Measurements from ENCODE around the gene M6PR. TPM values are rescaled to one million over a fixed set of nuclear protein-coding genes. Genes with fewer than 3 reads are reported as not detected.
"Not testable (repeated sequence)": the region's sequence is repeated elsewhere in the genome, so short reads cannot be mapped to it uniquely, and the experiment has no call there.

M6PR gene
- total RNA-seq, 2 experiments from 2014 or later: 210 to 211 TPM

- Mint-ChIP-seq H3K27me3 (peaks cover 9% of the 10 kb centered on the region), H3K27ac (no peak overlapping the region), H3K9me3 (no peaks in the 10 kb centered on the region), H3K4me1 (peaks cover 10% of the 10 kb centered on the region), H3K4me3 (no peak overlapping the region), H3K36me3 (ENCODE audit: low read depth) (peaks cover 8% of the 10 kb centered on the region)
- CTCF ChIA-PET: interaction anchor here (0.5 to 5.4 kb wide), 3 partner anchors 33 to 415 kb away, joined by 3 to 28 read pairs (median 11); partner anchors contain the start of gene M6PR
- no peak for DNase-seq
- POLR2A ChIA-PET: no interaction called here
Observed at GRCh38 chr12:8917031-8917430, 32.4 kb downstream of the M6PR start.

GRCh38 chr12:8916154-8916553 lies 33.3 kb downstream of the M6PR start:
- ChIA-PET CTCF (interaction anchor here (2.5 to 5.4 kb wide), 3 partner anchors 34 to 133 kb away, joined by 9 to 28 read pairs (median 11); partner anchors contain the start of gene M6PR), POLR2A (interaction anchor here (3.8 kb wide), 1 partner anchor 34 kb away, joined by 21 read pairs; the partner anchor contains the start of gene M6PR)
- Mint-ChIP-seq H3K27me3 (peaks cover 9% of the 10 kb centered on the region), H3K36me3 (ENCODE audit: low read depth) (peaks cover 4% of the 10 kb centered on the region), H3K9me3 (no peaks in the 10 kb centered on the region), H3K4me3 (no peak overlapping the region), H3K27ac (no peak overlapping the region), H3K4me1 (peaks cover 10% of the 10 kb centered on the region)
- DNase-seq: no peak

GRCh38 chr12:8914716-8915526 lies 34.5 kb downstream of the M6PR start:
- H3K4me3 Mint-ChIP-seq: no peak overlapping the region
- no peaks in the 10 kb centered on the region for H3K36me3 Mint-ChIP-seq (ENCODE audit: low read depth)
- peaks cover 9% of the 10 kb centered on the region for H3K27me3 Mint-ChIP-seq
- peak; percentile 63 for DNase-seq
- H3K4me1 Mint-ChIP-seq: peaks cover 10% of the 10 kb centered on the region
- ChIA-PET POLR2A (interaction anchor here (3.8 kb wide), 1 partner anchor 35 kb away, joined by 21 read pairs; the partner anchor contains the start of gene M6PR), CTCF (interaction anchor here (0.8 to 5.4 kb wide), 7 partner anchors 24 to 135 kb away, joined by 3 to 28 read pairs (median 5); partner anchors contain the start of gene M6PR)
- no peak overlapping the region for H3K27ac Mint-ChIP-seq
- H3K9me3 Mint-ChIP-seq: no peaks in the 10 kb centered on the region

- POLR2A ChIA-PET: interaction anchor here (3.8 kb wide), 1 partner anchor 36 kb away, joined by 21 read pairs; the partner anchor contains the start of gene M6PR
- peak; percentile 79 for DNase-seq
- not testable (repeated sequence) for H3K9me3 Mint-ChIP-seq; H3K27me3 Mint-ChIP-seq; H3K36me3 Mint-ChIP-seq (ENCODE audit: low read depth); H3K4me1 Mint-ChIP-seq
- Mint-ChIP-seq H3K27ac (peak within 1 kb of the TSS; percentile 59), H3K4me3 (peak within 1 kb of the TSS; percentile 84)
- CTCF ChIA-PET: interaction anchor here (0.7 to 5.4 kb wide), 10 partner anchors 23 to 136 kb away, joined by 3 to 28 read pairs (median 4); partner anchors contain the start of gene M6PR
Observed at GRCh38 chr12:8914033-8914715, 35.3 kb downstream of the M6PR start, which contains the start of gene PHC1. PHC1 (plus strand) TSS chr12:8914509; CDS start chr12:8917678, 3,169 bp downstream.

- Mint-ChIP-seq H3K4me1 (peaks cover 10% of the 10 kb centered on the region), H3K27me3 (peaks cover 9% of the 10 kb centered on the region), H3K9me3 (no peaks in the 10 kb centered on the region)
Observed at GRCh38 chr12:8913702-8914032, 35.8 kb downstream of the M6PR start.

GRCh38 chr12:8912914-8913313 lies 36.5 kb downstream of the M6PR start:
- Mint-ChIP-seq H3K36me3 (ENCODE audit: low read depth) (no peaks in the 10 kb centered on the region), H3K27me3 (peaks cover 9% of the 10 kb centered on the region), H3K9me3 (no peaks in the 10 kb centered on the region), H3K4me3 (no peak overlapping the region), H3K27ac (no peak overlapping the region), H3K4me1 (peaks cover 10% of the 10 kb centered on the region)
- POLR2A ChIA-PET: interaction anchor here (1.7 to 3.8 kb wide), 2 partner anchors 37 kb away, joined by 8 to 21 read pairs; partner anchors contain the start of gene M6PR
- CTCF ChIA-PET: interaction anchor here (1.1 to 5.4 kb wide), 4 partner anchors 37 to 136 kb away, joined by 6 to 28 read pairs (median 10); partner anchors contain the start of gene M6PR
- no peak for DNase-seq

More at GRCh38 chr12:8913702-8914032, 35.8 kb downstream of the M6PR start:
- Mint-ChIP-seq H3K36me3 (ENCODE audit: low read depth) (no peaks in the 10 kb centered on the region), H3K27ac (peak overlapping the region; percentile 59), H3K4me3 (peak overlapping the region; percentile 84)
- ChIA-PET POLR2A (interaction anchor here (3.8 kb wide), 1 partner anchor 36 kb away, joined by 21 read pairs; the partner anchor contains the start of gene M6PR), CTCF (interaction anchor here (0.7 to 5.4 kb wide), 6 partner anchors 32 to 136 kb away, joined by 3 to 28 read pairs (median 4); partner anchors contain the start of gene M6PR)
- DNase-seq: no peak

- POLR2A ChIA-PET: interaction anchor here (1.7 kb wide), 1 partner anchor 38 kb away, joined by 8 read pairs; the partner anchor contains the start of gene M6PR
- no peak for DNase-seq
- H3K9me3 Mint-ChIP-seq: no peaks in the 10 kb centered on the region
- H3K4me1 Mint-ChIP-seq: peaks cover 10% of the 10 kb centered on the region
- H3K4me3 Mint-ChIP-seq: no peak overlapping the region
- H3K36me3 Mint-ChIP-seq (ENCODE audit: low read depth): no peaks in the 10 kb centered on the region
- CTCF ChIA-PET: interaction anchor here (1.0 to 5.4 kb wide), 4 partner anchors 38 to 152 kb away, joined by 3 to 28 read pairs (median 9); partner anchors contain the start of gene M6PR
- H3K27ac Mint-ChIP-seq: no peak overlapping the region
- peaks cover 9% of the 10 kb centered on the region for H3K27me3 Mint-ChIP-seq
Observed at GRCh38 chr12:8911606-8912268, 37.7 kb downstream of the M6PR start.

- CTCF ChIA-PET: interaction anchor here (0.9 to 1.4 kb wide), 3 partner anchors 19 to 365 kb away, joined by 3 to 5 read pairs (median 3); no protein-coding TSS in a partner anchor
- Mint-ChIP-seq H3K4me1 (peaks cover 10% of the 10 kb centered on the region), H3K27me3 (peaks cover 9% of the 10 kb centered on the region), H3K9me3 (no peaks in the 10 kb centered on the region), H3K36me3 (ENCODE audit: low read depth) (no peaks in the 10 kb centered on the region), H3K27ac (no peak overlapping the region), H3K4me3 (no peak overlapping the region)
- POLR2A ChIA-PET: no interaction called here
- no peak for DNase-seq
Observed at GRCh38 chr12:8909752-8910151, 39.7 kb downstream of the M6PR start.

GRCh38 chr12:8907513-8907912 lies 41.9 kb downstream of the M6PR start:
- Mint-ChIP-seq H3K9me3 (no peaks in the 10 kb centered on the region), H3K4me1 (no peaks in the 10 kb centered on the region), H3K27ac (no peak overlapping the region), H3K36me3 (ENCODE audit: low read depth) (no peaks in the 10 kb centered on the region), H3K4me3 (no peak overlapping the region), H3K27me3 (peaks cover 8% of the 10 kb centered on the region)
- POLR2A ChIA-PET: no interaction called here
- CTCF ChIA-PET: interaction anchor here (0.6 kb wide), 1 partner anchor 32 kb away, joined by 3 read pairs; no protein-coding TSS in a partner anchor
- no peak for DNase-seq

- DNase-seq: no peak
- ChIA-PET POLR2A (interaction anchor here (1.0 kb wide), 1 partner anchor 12 kb away, joined by 4 read pairs; no protein-coding TSS in a partner anchor), CTCF (interaction anchor here (1.2 kb wide), 1 partner anchor 16 kb away, joined by 4 read pairs; no protein-coding TSS in a partner anchor)
- H3K4me3 Mint-ChIP-seq: no peak overlapping the region
- H3K9me3 Mint-ChIP-seq: no peaks in the 10 kb centered on the region
- peaks cover 9% of the 10 kb centered on the region for H3K27me3 Mint-ChIP-seq
- no peaks in the 10 kb centered on the region for H3K36me3 Mint-ChIP-seq (ENCODE audit: low read depth)
- H3K4me1 Mint-ChIP-seq: no peaks in the 10 kb centered on the region
- no peak overlapping the region for H3K27ac Mint-ChIP-seq
Observed at GRCh38 chr12:8906266-8907180, 42.9 kb downstream of the M6PR start.

GRCh38 chr12:8905546-8905945 lies 43.9 kb downstream of the M6PR start:
- Mint-ChIP-seq H3K9me3 (no peaks in the 10 kb centered on the region), H3K4me3 (no peak overlapping the region), H3K27ac (no peak overlapping the region), H3K27me3 (peaks cover 9% of the 10 kb centered on the region), H3K36me3 (ENCODE audit: low read depth) (no peaks in the 10 kb centered on the region), H3K4me1 (no peaks in the 10 kb centered on the region)
- POLR2A ChIA-PET: interaction anchor here (1.0 kb wide), 1 partner anchor 11 kb away, joined by 4 read pairs; no protein-coding TSS in a partner anchor
- no peak for DNase-seq
- CTCF ChIA-PET: no interaction called here

Data from activated CD4-positive, alpha-beta memory T cell treated with anti-CD3 and anti-CD28 coated beads, Interleukin-2, amount 10 ng/mL, durations not matched to agents 7 days and 5 days (primary cell).